BLaER1 treated with 17β-estradiol and CSF1 and Interleukin-3, amounts not matched to agents 10 nM and 100 nM (cell line): ENCODE measurements around the gene TREM2.

Experiments used
- H3K27ac ChIP-seq, 11 experiments: shearing (Covaris generic); formaldehyde crosslinking; 2 replicates each; pipeline ENCODE4 v1.8.1; 2022
- H3K27me3 ChIP-seq, 11 experiments: shearing (Covaris generic); formaldehyde crosslinking; 2 replicates each; pipeline ENCODE4 v1.8.1; 2022
- H3K36me3 ChIP-seq, 11 experiments: shearing (Covaris generic); formaldehyde crosslinking; 2 replicates each; pipeline ENCODE4 v1.8.1; 2022
- H3K4me1 ChIP-seq, 10 experiments: shearing (Covaris generic); formaldehyde crosslinking; 2 replicates each; pipeline ENCODE4 v1.8.1; 2022
- H3K4me2 ChIP-seq, 11 experiments: shearing (Covaris generic); formaldehyde crosslinking; 2 replicates each; pipeline ENCODE4 v1.8.1; 2022
- H3K4me3 ChIP-seq, 10 experiments: shearing (Covaris generic); formaldehyde crosslinking; 2 replicates each; pipeline ENCODE4 v1.8.1; 2022
- H3K9ac ChIP-seq, 11 experiments: shearing (Covaris generic); formaldehyde crosslinking; 2 replicates each; pipeline ENCODE4 v1.8.1; 2022
- H3K9me3 ChIP-seq, 11 experiments: shearing (Covaris generic); formaldehyde crosslinking; replicated peaks in 1 of 11; 2 replicates each; pipeline ENCODE4 v1.8.1; 2022
- H4K20me1 ChIP-seq, 11 experiments: shearing (Covaris generic); formaldehyde crosslinking; 2 replicates each; pipeline ENCODE4 v1.8.1; 2022
- Cebpa-rat ChIP-seq, 11 experiments: shearing (Covaris generic); IDR thresholded peaks; 2 replicates each; pipeline ENCODE4 v1.8.1; 2022

The TREM2 gene

GRCh38 chr6:41187924-41188886, 25.3 kb upstream of the TREM2 start:
- TF ChIP-seq Cebpa-rat (IDR thresholded peaks at IDR 0.05) = no peak
- no peaks in the 10 kb centered on the region for H3K27me3 ChIP-seq
- H3K27ac ChIP-seq = peak overlapping the region in 8 of 11 experiments; percentile 49 to 97 (median 89); a peak in 12 of 22 replicates
- H4K20me1 ChIP-seq = no peaks in the 10 kb centered on the region
- peaks cover 19 to 35% (median 22%) of the 10 kb centered on the region in 11 experiments for H3K9me3 ChIP-seq
- H3K36me3 ChIP-seq = peaks cover 0 to 42% (median 25%) of the 10 kb centered on the region in 11 experiments; a peak in 15 of 22 replicates
- H3K4me2 ChIP-seq = peak overlapping the region in 6 of 11 experiments; percentile 73 to 96 (median 93); a peak in 11 of 22 replicates
- peaks cover under 1 to 78% (median 51%) of the 10 kb centered on the region in 10 experiments; a peak in 18 of 20 replicates for H3K4me1 ChIP-seq
- no peak overlapping the region for H3K4me3 ChIP-seq
- H3K9ac ChIP-seq = peak overlapping the region in 1 of 11 experiments; percentile 8; a peak in 1 of 22 replicates

DNA sequence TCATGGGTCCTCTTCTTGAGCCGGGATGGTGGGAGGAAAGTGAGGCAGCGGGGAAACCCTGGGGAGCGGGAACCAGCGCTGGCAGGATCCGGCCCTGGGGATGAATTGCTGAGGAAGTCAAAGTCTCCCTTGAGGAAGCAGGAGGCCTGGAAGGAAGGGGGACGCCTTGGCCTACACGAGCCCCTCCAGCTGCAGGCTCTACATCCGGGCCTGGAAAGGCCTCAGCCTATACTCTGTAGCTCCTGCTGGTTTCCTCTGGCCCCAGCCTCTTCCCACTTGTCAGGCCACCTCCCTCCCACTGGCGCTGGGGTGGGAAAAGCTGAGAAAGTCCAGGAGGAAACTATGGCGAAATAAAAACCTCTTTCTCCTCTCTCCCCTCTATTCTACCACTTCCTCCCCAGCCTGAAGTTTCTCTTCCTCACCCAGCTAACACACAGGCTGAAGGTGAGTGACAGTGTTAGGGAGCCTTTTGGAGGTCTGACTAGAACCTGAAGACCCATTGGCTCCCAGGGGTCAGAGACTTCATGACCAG, 23.2 kb upstream of the TREM2 start:
- Histone ChIP-seq H3K4me3 (peak overlapping the region in 6 of 10 experiments; percentile 30 to 65 (median 46); a peak in 12 of 20 replicates), H3K27ac (peak overlapping the region in 10 of 11 experiments; percentile 32 to 97 (median 83); a peak in 19 of 22 replicates), H3K9me3 (peaks cover 19 to 30% (median 22%) of the 10 kb centered on the region in 11 experiments), H4K20me1 (no peaks in the 10 kb centered on the region), H3K4me2 (peak overlapping the region in 10 of 11 experiments; percentile 22 to 96 (median 88); a peak in 20 of 22 replicates), H3K4me1 (peaks cover 11 to 81% (median 69%) of the 10 kb centered on the region in 10 experiments; a peak in 18 of 20 replicates), H3K36me3 (peaks cover 0 to 35% (median 17%) of the 10 kb centered on the region in 11 experiments; a peak in 13 of 22 replicates), H3K9ac (peak overlapping the region in 9 of 11 experiments; percentile 11 to 77 (median 69); a peak in 16 of 22 replicates), H3K27me3 (no peaks in the 10 kb centered on the region)
- TF ChIP-seq Cebpa-rat (IDR thresholded peaks at IDR 0.05) = peak in 2 of 11 experiments; percentile 23 to 30; a peak in 1 of 22 replicates

- Histone ChIP-seq H3K4me2 (peak overlapping the region in 8 of 11 experiments; percentile 73 to 96 (median 90); a peak in 16 of 22 replicates), H3K4me3 (peak overlapping the region in 6 of 10 experiments; percentile 13 to 65 (median 46); a peak in 10 of 20 replicates), H3K27me3 (no peaks in the 10 kb centered on the region), H3K9me3 (peaks cover 8 to 17% (median 9%) of the 10 kb centered on the region in 11 experiments), H4K20me1 (no peaks in the 10 kb centered on the region), H3K36me3 (peaks cover 0 to 31% (median 4%) of the 10 kb centered on the region in 11 experiments; a peak in 10 of 22 replicates), H3K9ac (peak overlapping the region in 5 of 11 experiments; percentile 66 to 77 (median 70); a peak in 10 of 22 replicates), H3K4me1 (peaks cover 11 to 94% (median 72%) of the 10 kb centered on the region in 10 experiments; a peak in 19 of 20 replicates), H3K27ac (peak overlapping the region in 9 of 11 experiments; percentile 36 to 97 (median 88); a peak in 17 of 22 replicates)
- no peak for TF ChIP-seq Cebpa-rat (IDR thresholded peaks at IDR 0.05)
These were observed 21.8 kb upstream of the TREM2 start for GRCh38 chr6:41184761-41185160.

- peak in 6 of 11 experiments; percentile 40 to 71 (median 60); a peak in 8 of 22 replicates for TF ChIP-seq Cebpa-rat (IDR thresholded peaks at IDR 0.05)
- Histone ChIP-seq H3K27ac (peak overlapping the region in 10 of 11 experiments; percentile 69 to 97 (median 91); a peak in 21 of 22 replicates), H3K4me3 (peak overlapping the region in 2 of 10 experiments; percentile 25 to 57; a peak in 2 of 20 replicates), H3K27me3 (no peaks in the 10 kb centered on the region), H3K9ac (peak overlapping the region in 9 of 11 experiments; percentile 51 to 79 (median 71); a peak in 16 of 22 replicates), H4K20me1 (no peaks in the 10 kb centered on the region), H3K4me2 (peak overlapping the region; percentile 16 to 96 (median 87); a peak in 21 of 22 replicates), H3K36me3 (peaks cover 0 to 33% (median 0%) of the 10 kb centered on the region in 11 experiments; a peak in 6 of 22 replicates), H3K4me1 (peaks cover 11 to 82% (median 62%) of the 10 kb centered on the region in 10 experiments; a peak in 19 of 20 replicates), H3K9me3 (peaks cover 0 to 8% (median 0%) of the 10 kb centered on the region in 11 experiments; a peak in 2 of 22 replicates)
These were observed 19.4 kb upstream of the TREM2 start for GRCh38 chr6:41182069-41183034.

DNA sequence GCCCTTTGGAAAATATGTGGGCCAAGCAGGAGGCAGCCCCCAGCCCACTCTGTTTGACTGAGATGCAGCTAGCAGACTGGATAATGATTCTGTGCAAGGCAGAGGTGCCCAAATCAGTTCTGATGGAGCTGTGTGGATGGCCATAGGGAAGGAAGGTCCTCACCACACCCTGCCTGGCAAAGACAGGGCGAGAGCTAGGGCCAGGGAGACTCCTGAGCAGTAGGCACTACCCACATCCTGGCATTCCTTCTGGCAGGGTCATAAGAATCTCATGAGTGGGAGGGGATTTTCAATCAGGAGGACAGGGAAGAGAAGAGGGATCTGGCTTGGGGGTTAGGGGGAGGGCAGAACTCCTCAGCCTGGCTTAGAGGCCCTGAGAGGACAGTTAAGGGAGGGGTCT, 18.6 kb upstream of the TREM2 start:
- no peak for TF ChIP-seq Cebpa-rat (IDR thresholded peaks at IDR 0.05)
- Histone ChIP-seq H3K9ac (no peak overlapping the region), H3K4me2 (peak overlapping the region in 9 of 11 experiments; percentile 32 to 87 (median 65); a peak in 16 of 22 replicates), H3K36me3 (peaks cover 0 to 33% (median 0%) of the 10 kb centered on the region in 11 experiments; a peak in 6 of 22 replicates), H3K4me1 (peaks cover 11 to 74% (median 54%) of the 10 kb centered on the region in 10 experiments; a peak in 19 of 20 replicates), H3K9me3 (peaks cover 0 to 8% (median 0%) of the 10 kb centered on the region in 11 experiments; a peak in 2 of 22 replicates), H4K20me1 (no peaks in the 10 kb centered on the region), H3K4me3 (no peak overlapping the region), H3K27me3 (no peaks in the 10 kb centered on the region), H3K27ac (peak overlapping the region in 9 of 11 experiments; percentile 4 to 97 (median 89); a peak in 15 of 22 replicates)

DNA sequence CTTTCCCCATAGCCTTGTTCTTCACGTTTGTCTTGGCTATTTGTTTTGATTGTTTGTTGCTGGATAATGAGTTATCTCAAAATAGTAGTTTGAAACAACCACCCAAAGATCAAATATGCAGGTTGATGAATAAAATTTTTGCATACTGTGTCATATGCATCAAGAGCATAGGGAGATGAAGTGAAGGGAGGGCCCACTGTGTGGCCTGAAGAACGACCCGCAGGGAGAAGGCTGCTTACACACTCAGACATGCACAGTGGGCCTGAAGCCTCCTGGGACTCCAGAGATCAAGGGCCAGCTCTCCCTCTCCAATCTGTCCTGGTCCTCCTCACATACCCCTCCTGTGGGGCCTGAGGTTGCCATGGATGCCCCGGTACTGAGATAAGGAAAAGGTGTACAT, 16.2 kb upstream of the TREM2 start:
- no peak for TF ChIP-seq Cebpa-rat (IDR thresholded peaks at IDR 0.05)
- H3K27ac ChIP-seq = no peak overlapping the region
- no peaks in the 10 kb centered on the region for H4K20me1 ChIP-seq
- peaks cover 0 to 33% (median 0%) of the 10 kb centered on the region in 11 experiments; a peak in 7 of 22 replicates for H3K36me3 ChIP-seq
- H3K4me3 ChIP-seq = no peak overlapping the region
- H3K4me1 ChIP-seq = peaks cover 11 to 50% (median 33%) of the 10 kb centered on the region in 10 experiments; a peak in 19 of 20 replicates
- no peak overlapping the region for H3K9ac ChIP-seq
- no peak overlapping the region for H3K4me2 ChIP-seq
- peaks cover 0 to 12% (median 0%) of the 10 kb centered on the region in 11 experiments; a peak in 2 of 22 replicates for H3K9me3 ChIP-seq
- H3K27me3 ChIP-seq = no peaks in the 10 kb centered on the region

DNA sequence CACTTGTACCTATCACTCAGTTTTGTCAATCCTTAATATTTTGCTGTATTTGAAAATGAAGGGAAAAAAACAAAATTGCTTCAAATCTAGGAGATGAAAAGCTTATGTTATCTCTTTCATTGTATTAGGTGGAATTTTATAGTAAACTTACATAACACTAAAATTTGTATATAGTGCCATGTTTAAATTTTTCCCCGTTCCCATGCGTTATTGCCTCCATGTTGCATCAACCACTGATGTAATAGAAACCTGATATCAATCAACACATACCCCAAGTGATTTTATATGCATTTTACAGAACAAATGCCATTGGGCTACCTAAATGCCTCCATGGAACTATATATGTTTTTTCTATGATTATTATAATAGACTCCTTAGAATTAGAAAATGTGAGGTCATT, 14.8 kb upstream of the TREM2 start:
- Histone ChIP-seq H3K27me3 (no peaks in the 10 kb centered on the region), H3K9ac (no peak overlapping the region)

More for the DNA sequence above, 14.8 kb upstream of the TREM2 start:
- no peak for TF ChIP-seq Cebpa-rat (IDR thresholded peaks at IDR 0.05)
- Histone ChIP-seq H3K36me3 (peaks cover 0 to 38% (median 0%) of the 10 kb centered on the region in 11 experiments; a peak in 7 of 22 replicates), H4K20me1 (no peaks in the 10 kb centered on the region), H3K4me3 (no peak overlapping the region), H3K4me2 (no peak overlapping the region), H3K9me3 (peaks cover 0 to 21% (median 0%) of the 10 kb centered on the region in 11 experiments; a peak in 5 of 22 replicates), H3K4me1 (peaks cover 5 to 36% (median 21%) of the 10 kb centered on the region in 10 experiments; a peak in 19 of 20 replicates), H3K27ac (no peak overlapping the region)
